HG03159 (cell line): Measurements from ENCODE around the gene LCN6.
"Not testable (repeated sequence)": the region's sequence is repeated elsewhere in the genome, so short reads cannot be mapped to it uniquely, and the experiment has no call there.

Experiments
- ATAC-seq: cut with Tn5 transposase; IDR thresholded peaks from one replicate; pipeline ENCODE4 v1.9.1; 2021; ENCODE audit warnings: mild to moderate bottlenecking, moderate library complexity; ENCODE audit not compliant: unreplicated experiment

LCN6 gene

GRCh38 chr9:136784249-136784996 is 36.1 kb upstream of the LCN6 start:
- ATAC-seq: no peak

GRCh38 chr9:136782452-136782851 is 34.1 kb upstream of the LCN6 start:
- ATAC-seq: no peak

- ATAC-seq: no peak
These were observed 31.5 kb upstream of the LCN6 start for GRCh38 chr9:136779808-136780207.

- ATAC-seq: no peak
These were observed 29.0 kb upstream of the LCN6 start for GRCh38 chr9:136777359-136777758.

- no peak for ATAC-seq
These were observed 28.6 kb upstream of the LCN6 start for GRCh38 chr9:136776947-136777346.

GRCh38 chr9:136775191-136775590 is 26.9 kb upstream of the LCN6 start:
- no peak for ATAC-seq

GRCh38 chr9:136774416-136775045 is 26.2 kb upstream of the LCN6 start:
- ATAC-seq: no peak

GRCh38 chr9:136773386-136774044 is 25.2 kb upstream of the LCN6 start:
- ATAC-seq: no peak

- no peak for ATAC-seq
These were observed 23.6 kb upstream of the LCN6 start for GRCh38 chr9:136771907-136772415.

- ATAC-seq: no peak
These were observed 21.4 kb upstream of the LCN6 start for GRCh38 chr9:136769710-136770191.

GRCh38 chr9:136766410-136767120 is 18.2 kb upstream of the LCN6 start:
- ATAC-seq: not testable (repeated sequence)

- peak; percentile 45 for ATAC-seq
These were observed 17.6 kb upstream of the LCN6 start for GRCh38 chr9:136765745-136766409.

- ATAC-seq: no peak
These were observed 16.7 kb upstream of the LCN6 start for GRCh38 chr9:136765041-136765440.

- ATAC-seq: no peak
These were observed 16.1 kb upstream of the LCN6 start, which contains the start of gene LCN15 for GRCh38 chr9:136764301-136764891. Gene LCN15 (minus strand): TSS chr9:136764518. CDS start chr9:136764488, 30 bp downstream.

- no peak for ATAC-seq
These were observed 15.3 kb upstream of the LCN6 start for GRCh38 chr9:136763649-136764035.

GRCh38 chr9:136762915-136763648 is 14.8 kb upstream of the LCN6 start:
- no peak for ATAC-seq

- no peak for ATAC-seq
These were observed 13.9 kb upstream of the LCN6 start for GRCh38 chr9:136762221-136762691.

- ATAC-seq: no peak
These were observed 13.2 kb upstream of the LCN6 start for GRCh38 chr9:136761545-136761981.
